H1 (cell line): ENCODE measurements around the gene CDK12. TPM values are rescaled to one million over a fixed set of nuclear protein-coding genes. Genes with fewer than 3 reads are reported as not detected.

Source experiments
- CTCF ChIA-PET: fragments of 300-600 bp; sonication (Branson Sonifier 250); formaldehyde crosslinking; loops from one replicate; lab custom pipeline; 2021; ENCODE audit not compliant: partially characterized antibody; lab: Charles Lee
- POLR2A ChIA-PET: fragments of 300-600 bp; sonication (Branson Sonifier 250); formaldehyde crosslinking; loops from one replicate; lab custom pipeline; 2021; ENCODE audit warnings: inconsistent platforms; ENCODE audit not compliant: partially characterized antibody; lab: Charles Lee
- DNase-seq, 2 experiments: peaks; one replicate each; pipeline versions ENCODE4 v3.0.0 to v3.0.0-alpha.2; 2010 to 2022; ENCODE audit warnings: low spot score in 2 of 2, low read depth in 1 of 2, mixed read lengths in 1 of 2
- FAIRE-seq: peaks from 2 replicates; lab custom pipeline; 2011; peaks lifted over from hg19 to GRCh38; lab: Jason Lieb, UNC
- H2AFZ ChIP-seq: 2 replicates; pipeline ENCODE4 v1.8.1; 2012; ENCODE audit warnings: low read length, inconsistent platforms
- H2AK5ac ChIP-seq: 2 replicates; pipeline ENCODE4 v1.6.1; 2013; ENCODE audit warnings: low read depth, low read length
- H2BK120ac ChIP-seq: replicated peaks from 2 replicates; pipeline ENCODE3; 2013; ENCODE audit warnings: low read depth, low read length, inconsistent platforms
- H2BK12ac ChIP-seq: 2 replicates; pipeline ENCODE4 v1.6.1; 2013; ENCODE audit warnings: low read depth, low read length
- H2BK15ac ChIP-seq: 2 replicates; pipeline ENCODE4 v1.6.1; 2013; ENCODE audit warnings: low read length
- H2BK20ac ChIP-seq: 2 replicates; pipeline ENCODE4 v1.6.1; 2013; ENCODE audit warnings: low read length
- H2BK5ac ChIP-seq: 2 replicates; pipeline ENCODE4 v1.6.1; 2013; ENCODE audit warnings: low read depth, low read length
- H3K14ac ChIP-seq: 2 replicates; pipeline ENCODE4 v1.6.1; 2013; ENCODE audit warnings: inconsistent platforms; ENCODE audit not compliant: insufficient read length
- H3K18ac ChIP-seq: 2 replicates; pipeline ENCODE4 v1.6.1; 2013; ENCODE audit warnings: low read length; ENCODE audit errors: extremely low read depth
- H3K23ac ChIP-seq: 2 replicates; pipeline ENCODE4 v1.6.1; 2013; ENCODE audit warnings: inconsistent platforms; ENCODE audit not compliant: insufficient read length
- H3K23me2 ChIP-seq: 2 replicates; pipeline ENCODE4 v1.6.1; 2013; ENCODE audit warnings: low read depth, low read length
- H3K27ac ChIP-seq: 2 replicates; pipeline ENCODE4 v1.6.1; 2011; ENCODE audit warnings: low read depth, low read length, inconsistent platforms
- H3K27me3 ChIP-seq, 4 experiments: replicated peaks in 1 of 4; 1 replicate in 1 of 4; 2 replicates in 3 of 4; pipeline versions ENCODE4 v1.6.1 to v1.8.1; 2011 to 2013; ENCODE audit warnings: low read length in 3 of 4, mild to moderate bottlenecking in 3 of 4, inconsistent platforms in 2 of 4, mixed read lengths in 2 of 4, moderate library complexity in 1 of 4; ENCODE audit not compliant: control insufficient read depth in 3 of 4, insufficient read depth in 3 of 4; ENCODE audit errors: extremely low read depth in 1 of 4
- H3K36me3 ChIP-seq, 4 experiments: 2 replicates each; pipeline versions ENCODE4 v1.6.1 to v1.8.1; 2011 to 2013; ENCODE audit warnings: mild to moderate bottlenecking in 4 of 4, low read length in 3 of 4, moderate library complexity in 2 of 4, control low read depth in 1 of 4, inconsistent platforms in 1 of 4; ENCODE audit not compliant: insufficient read depth in 4 of 4, control insufficient read depth in 2 of 4
- H3K4ac ChIP-seq: replicated peaks from 2 replicates; pipeline ENCODE3; 2013; ENCODE audit warnings: low read length, low read depth, mixed read lengths, inconsistent platforms; ENCODE audit not compliant: insufficient read length
- H3K4me1 ChIP-seq, 4 experiments: replicated peaks in 1 of 4; 1 replicate in 1 of 4; 2 replicates in 3 of 4; pipeline versions ENCODE4 v1.6.1 to v1.8.1; 2011 to 2013; ENCODE audit warnings: low read length in 3 of 4, inconsistent platforms in 2 of 4, mixed read lengths in 1 of 4; ENCODE audit not compliant: insufficient read depth in 4 of 4, control insufficient read depth in 3 of 4
- H3K4me2 ChIP-seq, 2 experiments: 2 replicates each; pipeline versions ENCODE4 v1.6.1 to v1.8.1; 2011 to 2013; ENCODE audit warnings: low read depth in 2 of 2, low read length in 2 of 2, control low read depth in 1 of 2, inconsistent platforms in 1 of 2, mild to moderate bottlenecking in 1 of 2; ENCODE audit not compliant: insufficient read depth in 1 of 2
- H3K4me3 ChIP-seq, 4 experiments: fragments of 200-600, 300-600 bp in 1 of 4; sonication (generic), shearing (Covaris generic), sonication (Bioruptor Twin) in 1 of 4; 2 replicates each; pipeline versions ENCODE4 v1.5.1 to v1.8.1; 2011 to 2016; ENCODE audit warnings: low read length in 4 of 4, low read depth in 3 of 4, control low read depth in 2 of 4, inconsistent platforms in 2 of 4, mild to moderate bottlenecking in 2 of 4, mixed read lengths in 1 of 4, moderate library complexity in 1 of 4; ENCODE audit not compliant: insufficient read depth in 2 of 4; ENCODE audit errors: extremely low read depth in 1 of 4
- H3K56ac ChIP-seq: replicated peaks from 2 replicates; pipeline ENCODE3; 2013; ENCODE audit warnings: low read depth, mild to moderate bottlenecking, mixed read lengths, low read length, inconsistent platforms; ENCODE audit not compliant: insufficient read length
- H3K79me1 ChIP-seq: 2 replicates; pipeline ENCODE4 v1.6.1; 2013; ENCODE audit warnings: low read depth, low read length, control low read depth
- H3K79me2 ChIP-seq, 2 experiments: 2 replicates each; pipeline versions ENCODE4 v1.6.1 to v1.8.1; 2012 to 2013; ENCODE audit warnings: low read length in 2 of 2, mild to moderate bottlenecking in 2 of 2, inconsistent platforms in 1 of 2; ENCODE audit not compliant: insufficient read depth in 2 of 2, control insufficient read depth in 1 of 2
- H3K9ac ChIP-seq, 4 experiments: replicated peaks in 1 of 4; 1 replicate in 1 of 4; 2 replicates in 3 of 4; pipeline versions ENCODE4 v1.6.1 to v1.8.1; 2011 to 2013; ENCODE audit warnings: low read depth in 3 of 4, low read length in 3 of 4, control low read depth in 2 of 4, mild to moderate bottlenecking in 2 of 4, moderate library complexity in 2 of 4, inconsistent platforms in 1 of 4; ENCODE audit errors: extremely low read depth in 1 of 4
- H3K9me3 ChIP-seq, 2 experiments: 2 replicates each; pipeline versions ENCODE4 v1.6.1 to v1.8.1; 2012 to 2013; ENCODE audit warnings: mild to moderate bottlenecking in 2 of 2, moderate library complexity in 2 of 2, control low read depth in 1 of 2, inconsistent platforms in 1 of 2, low read depth in 1 of 2, low read length in 1 of 2, mixed read lengths in 1 of 2; ENCODE audit not compliant: insufficient read depth in 2 of 2
- H4K20me1 ChIP-seq, 2 experiments: replicated peaks in 1 of 2; 2 replicates each; pipeline versions ENCODE3 to v1.8.1; 2011 to 2013; ENCODE audit warnings: inconsistent platforms in 2 of 2, low read length in 2 of 2, mild to moderate bottlenecking in 1 of 2; ENCODE audit not compliant: insufficient read depth in 2 of 2, control insufficient read depth in 1 of 2
- H4K5ac ChIP-seq: 2 replicates; pipeline ENCODE4 v1.6.1; 2013; ENCODE audit warnings: low read length, low read depth, mixed read lengths, inconsistent platforms; ENCODE audit not compliant: insufficient read length
- H4K8ac ChIP-seq: 2 replicates; pipeline ENCODE4 v1.8.0; 2013; ENCODE audit warnings: mild to moderate bottlenecking, moderate library complexity, low read length, inconsistent platforms; ENCODE audit not compliant: insufficient read depth; ENCODE audit errors: extremely low read depth
- H4K91ac ChIP-seq: replicated peaks from 2 replicates; pipeline ENCODE3; 2013; ENCODE audit warnings: low read length, mixed read lengths, inconsistent platforms; ENCODE audit not compliant: insufficient read length
- CBX5 ChIP-seq: fragments of 300-800, 300-1000 bp; sonication (generic); IDR thresholded peaks from 2 replicates; pipeline ENCODE4 v1.7.1; 2016; ENCODE audit warnings: antibody characterized with exemption, low read length, low read depth
- GABPA ChIP-seq: IDR thresholded peaks from 2 replicates; pipeline ENCODE4 v1.6.1; 2011; ENCODE audit warnings: mild to moderate bottlenecking, low read length, moderate library complexity, borderline replicate concordance; ENCODE audit not compliant: insufficient read depth
- HDAC2 ChIP-seq, 2 experiments: fragments of 300-600 bp in 1 of 2; sonication (generic) in 1 of 2; IDR thresholded peaks; 2 replicates each; pipeline ENCODE4 v1.6.1; 2011 to 2012; ENCODE audit warnings: low read depth in 2 of 2, low read length in 2 of 2, mild to moderate bottlenecking in 2 of 2, moderate library complexity in 2 of 2, borderline replicate concordance in 1 of 2, inconsistent platforms in 1 of 2
- POLR2AphosphoS5 ChIP-seq: IDR thresholded peaks from 2 replicates; pipeline ENCODE4 v1.6.1; 2011; ENCODE audit warnings: low read depth, low read length
- YY1 ChIP-seq: IDR thresholded peaks from 2 replicates; pipeline ENCODE4 v1.6.1; 2011; ENCODE audit warnings: low read depth, mild to moderate bottlenecking, low read length
- WGBS, 2 experiments: shearing (Covaris generic) in 1 of 2; methylation state at CpG; one replicate each; pipeline versions ENCODE4 v1.1.6 to v1.1.7; 2013 to 2015; ENCODE audit warnings: low lambda C conversion rate in 2 of 2, mixed read lengths in 2 of 2, inconsistent platforms in 1 of 2, low coverage in 1 of 2, missing lambda C conversion rate in 1 of 2; ENCODE audit not compliant: insufficient replicate concordance in 2 of 2, insufficient coverage in 1 of 2, insufficient read length in 1 of 2; ENCODE audit errors: extremely low coverage in 1 of 2, missing lambda C conversion rate in 1 of 2; 5-methylcytosine and 5-hydroxymethylcytosine counted together
- polyA plus RNA-seq, 7 experiments: library from polyadenylated mRNA; depleted of rRNA in 3 of 7; stranded (reverse) in 5 of 7; unstranded in 2 of 7; fragments of >200 nt in 5 of 7; fragments of 200-250 nt in 2 of 7; gene quantifications; 1 replicate in 5 of 7; 2 replicates in 1 of 7; 4 replicates in 1 of 7; pipeline versions ENCODE4 v1.2.1 to v1.2.3, GENCODE V29; 2011 to 2013; ENCODE audit warnings: missing spikeins in 2 of 7, mixed read lengths in 2 of 7
- total RNA-seq: library from RNA; stranded (reverse); fragmentation: NEBNext Ultra II Directional; extraction: Animal tissue kit (Norgen Biotek cat#: 25700); gene quantifications from 2 replicates; pipeline ENCODE4 v1.2.1, GENCODE V29; 2021

The CDK12 gene
- total and polyA plus RNA-seq, 2 of the 8 experiments (the other 6 are each of a cell fraction or from before 2014, with no cell fraction given), result 14.8 to 70.3 TPM

GRCh38 chr17:39485555-39485954 is 24.3 kb downstream of the CDK12 start:
- H3K18ac ChIP-seq, result no peak overlapping the region
- no peak overlapping the region for H3K4me3 ChIP-seq
- no peak overlapping the region for H4K5ac ChIP-seq
- WGBS, 2 experiments, result 86% methylated on average over 5 of the region's 5 CpGs; no CpG with 5 or more reads in 1 of the 2 experiments
- H3K9me3 ChIP-seq, result no peaks in the 10 kb centered on the region
- H3K23me2 ChIP-seq, result no peaks in the 10 kb centered on the region
- no peak for FAIRE-seq
- CTCF ChIA-PET, result interaction anchor here (0.8 kb wide), 1 partner anchor 41 kb away, joined by 3 read pairs; no protein-coding TSS in a partner anchor
- H2BK20ac ChIP-seq, result no peak overlapping the region
- peaks cover 0 to 7% of the 10 kb centered on the region in 2 experiments; a peak in 2 of 4 replicates for H3K79me2 ChIP-seq
- POLR2A ChIA-PET, result interaction anchor here (0.6 to 1.5 kb wide), 4 partner anchors 10 to 580 kb away, joined by 3 to 6 read pairs (median 3); no protein-coding TSS in a partner anchor
- TF ChIP-seq CBX5 (no peak), HDAC2 (IDR thresholded peaks at IDR 0.05; ENCODE audit: borderline replicate concordance in 1 of 2, low read depth in 2 of 2, low read length in 2 of 2) (no peak), GABPA (no peak), POLR2AphosphoS5 (no peak), YY1 (no peak)
- no peak overlapping the region for H3K27ac ChIP-seq
- peaks cover 0 to 8% (median 2%) of the 10 kb centered on the region in 4 experiments; a peak in 3 of 8 replicates for H3K36me3 ChIP-seq
- H2BK12ac ChIP-seq, result no peak overlapping the region
- no peak overlapping the region for H2BK120ac ChIP-seq
- no peak overlapping the region for H3K4ac ChIP-seq
- H2BK15ac ChIP-seq, result no peak overlapping the region
- no peak overlapping the region for H4K8ac ChIP-seq
- H4K20me1 ChIP-seq, result peaks cover 0 to 1% of the 10 kb centered on the region in 2 experiments
- no peak overlapping the region for H2BK5ac ChIP-seq
- DNase-seq, result no peak
- H4K91ac ChIP-seq, result no peak overlapping the region
- H2AFZ ChIP-seq, result no peak overlapping the region
- H3K23ac ChIP-seq, result no peak overlapping the region
- no peak overlapping the region for H3K14ac ChIP-seq
- no peak overlapping the region for H3K9ac ChIP-seq
- no peaks in the 10 kb centered on the region for H3K4me1 ChIP-seq
- H3K56ac ChIP-seq, result no peak overlapping the region
- H3K4me2 ChIP-seq, result no peak overlapping the region
- H2AK5ac ChIP-seq, result no peak overlapping the region
- H3K79me1 ChIP-seq, result peaks cover 2% of the 10 kb centered on the region; the same call in 1 of the 2 replicates
- no peaks in the 10 kb centered on the region for H3K27me3 ChIP-seq
